ENCODE measurements around the gene PTPN1.
A peak's percentile ranks its signal among the peaks of the same experiment; 100 is the strongest.
"Not testable (repeated sequence)": the region's sequence is repeated elsewhere in the genome, so short reads cannot be mapped to it uniquely, and the experiment has no call there.

Gene PTPN1

GRCh38 chr20:50481741-50482140, 28.4 kb upstream of the PTPN1 start:
- no peak for DNase-seq (ENCODE audit: low read depth in 2 of 2)

- no peak for DNase-seq (ENCODE audit: low read depth in 2 of 2)
These were observed 27.7 kb upstream of the PTPN1 start for GRCh38 chr20:50482396-50482981.

GRCh38 chr20:50484271-50484976, 25.8 kb upstream of the PTPN1 start:
- DNase-seq (ENCODE audit: low read depth in 2 of 2): no peak

GRCh38 chr20:50487397-50487796, 22.8 kb upstream of the PTPN1 start:
- DNase-seq (ENCODE audit: low read depth in 2 of 2): no peak

GRCh38 chr20:50488236-50488806, 21.9 kb upstream of the PTPN1 start:
- no peak for DNase-seq (ENCODE audit: low read depth in 2 of 2)

- no peak for DNase-seq (ENCODE audit: low read depth in 2 of 2)
These were observed 19.0 kb upstream of the PTPN1 start for GRCh38 chr20:50491168-50491567.

- DNase-seq (ENCODE audit: low read depth in 2 of 2): no peak
These were observed 18.1 kb upstream of the PTPN1 start for GRCh38 chr20:50491926-50492634.

- DNase-seq (ENCODE audit: low read depth in 2 of 2): no peak
These were observed 16.3 kb upstream of the PTPN1 start for GRCh38 chr20:50493881-50494253.

GRCh38 chr20:50494428-50494827, 15.8 kb upstream of the PTPN1 start:
- no peak for DNase-seq (ENCODE audit: low read depth in 2 of 2)

GRCh38 chr20:50496773-50497385, 13.3 kb upstream of the PTPN1 start:
- DNase-seq (ENCODE audit: low read depth in 2 of 2): no peak

GRCh38 chr20:50498071-50498776, 12.0 kb upstream of the PTPN1 start:
- DNase-seq (ENCODE audit: low read depth in 2 of 2): no peak

GRCh38 chr20:50499938-50500337, 10.2 kb upstream of the PTPN1 start:
- no peak for DNase-seq (ENCODE audit: low read depth in 2 of 2)

- DNase-seq (ENCODE audit: low read depth in 2 of 2): no peak
These were observed 8.0 kb upstream of the PTPN1 start for GRCh38 chr20:50501972-50502745.

GRCh38 chr20:50504231-50504823, 5.9 kb upstream of the PTPN1 start:
- DNase-seq (ENCODE audit: low read depth in 2 of 2): no peak

- no peak for DNase-seq (ENCODE audit: low read depth in 2 of 2)
These were observed 4.0 kb upstream of the PTPN1 start for GRCh38 chr20:50506270-50506579.

GRCh38 chr20:50507745-50508144, 2.4 kb upstream of the PTPN1 start:
- not testable (repeated sequence) for DNase-seq (ENCODE audit: low read depth in 2 of 2)

GRCh38 chr20:50508171-50508755, 1.9 kb upstream of the PTPN1 start:
- no peak for DNase-seq (ENCODE audit: low read depth in 2 of 2)

GRCh38 chr20:50510706-50511542, 741 bp downstream of the PTPN1 start:
- peak in 1 of 2 donors; percentile 5 for DNase-seq (ENCODE audit: low read depth in 2 of 2)

- no peak for DNase-seq (ENCODE audit: low read depth in 2 of 2)
These were observed 2.1 kb downstream of the PTPN1 start for GRCh38 chr20:50512323-50512722.
